Body of pancreas (tissue), 4 donors: ENCODE measurements around the gene NTRK1.
"Not testable (repeated sequence)": the region's sequence is repeated elsewhere in the genome, so short reads cannot be mapped to it uniquely, and the experiment has no call there.

ENCODE experiments used
- CTCF ChIP-seq, 7 experiments: fragments of 450-650 bp in 4 of 7; fragments of 200-600 bp in 3 of 7; sonication (generic) in 3 of 7; IDR thresholded peaks; one replicate each; pipeline ENCODE4 v1.5.1; 2016 to 2019; ENCODE audit warnings: antibody characterized with exemption in 7 of 7
- POLR2A ChIP-seq, 3 donors: fragments of 450-650 bp; IDR thresholded peaks; one replicate each; pipeline ENCODE4 v1.6.1; 2016; ENCODE audit warnings: antibody characterized with exemption in 3 of 3, mild to moderate bottlenecking in 2 of 3

- not testable (repeated sequence) for TF ChIP-seq POLR2A, CTCF (IDR thresholded peaks at IDR 0.05)
Observed at GRCh38 chr1:156926695-156927094, 66.0 kb downstream of the NTRK1 start.
